ENCODE data around the gene MYH9.
A peak's percentile ranks its signal among the peaks of the same experiment; 100 is the strongest.
"Not testable (repeated sequence)": the region's sequence is repeated elsewhere in the genome, so short reads cannot be mapped to it uniquely, and the experiment has no call there.

MYH9 gene

DNA sequence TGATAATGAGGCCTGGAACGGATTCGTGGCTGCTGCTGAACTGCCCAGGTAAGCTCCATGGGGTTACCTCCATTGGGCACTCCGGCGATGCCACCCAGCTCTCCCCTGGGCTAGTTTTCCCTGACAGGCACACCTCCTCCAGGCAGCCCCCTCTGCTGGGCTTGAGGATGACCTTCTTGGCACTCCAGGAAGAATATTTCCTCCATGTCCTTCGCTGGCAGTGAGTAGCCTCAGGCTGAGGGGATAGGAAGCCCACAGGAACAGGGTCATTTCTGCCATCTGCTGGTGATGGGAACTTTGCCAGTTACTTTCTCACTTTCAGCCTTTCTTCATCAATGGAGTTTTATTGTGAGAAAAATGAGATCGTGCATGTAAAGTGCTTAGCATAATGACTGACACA lies 126.1 kb downstream of the MYH9 start:
- DNase-seq = not testable (repeated sequence)

DNA sequence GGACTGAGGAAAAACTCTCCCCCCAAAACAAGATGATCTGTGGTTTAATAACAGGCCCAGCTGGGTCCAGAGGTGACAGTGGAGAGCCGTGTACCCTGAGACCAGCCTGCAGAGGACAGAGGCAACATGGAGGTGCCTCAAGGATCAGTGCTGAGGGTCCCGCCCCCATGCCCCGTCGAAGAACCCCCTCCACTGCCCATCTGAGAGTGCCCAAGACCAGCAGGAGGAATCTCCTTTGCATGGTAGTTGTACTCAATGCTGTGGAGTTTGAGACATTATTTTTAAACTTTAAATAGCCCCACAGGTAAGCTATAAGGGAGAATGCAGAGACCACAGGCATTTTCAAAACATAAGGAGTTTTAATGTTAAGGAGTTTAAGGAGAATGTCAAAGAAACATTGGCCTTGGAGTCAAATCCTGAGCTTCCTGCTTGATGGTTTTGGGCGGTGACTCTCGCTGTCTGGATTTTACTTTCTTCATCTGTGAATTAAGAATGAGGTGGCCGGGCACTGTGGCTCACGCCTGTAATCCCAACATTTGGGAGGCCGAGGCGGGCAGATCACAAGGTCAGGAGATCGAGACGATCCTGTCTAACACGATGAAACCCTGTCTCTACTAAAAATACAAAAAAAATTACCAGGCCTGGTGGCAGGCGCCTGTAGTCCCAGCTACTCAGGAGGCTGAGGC lies 128.0 kb downstream of the MYH9 start:
- DNase-seq = no peak

DNA sequence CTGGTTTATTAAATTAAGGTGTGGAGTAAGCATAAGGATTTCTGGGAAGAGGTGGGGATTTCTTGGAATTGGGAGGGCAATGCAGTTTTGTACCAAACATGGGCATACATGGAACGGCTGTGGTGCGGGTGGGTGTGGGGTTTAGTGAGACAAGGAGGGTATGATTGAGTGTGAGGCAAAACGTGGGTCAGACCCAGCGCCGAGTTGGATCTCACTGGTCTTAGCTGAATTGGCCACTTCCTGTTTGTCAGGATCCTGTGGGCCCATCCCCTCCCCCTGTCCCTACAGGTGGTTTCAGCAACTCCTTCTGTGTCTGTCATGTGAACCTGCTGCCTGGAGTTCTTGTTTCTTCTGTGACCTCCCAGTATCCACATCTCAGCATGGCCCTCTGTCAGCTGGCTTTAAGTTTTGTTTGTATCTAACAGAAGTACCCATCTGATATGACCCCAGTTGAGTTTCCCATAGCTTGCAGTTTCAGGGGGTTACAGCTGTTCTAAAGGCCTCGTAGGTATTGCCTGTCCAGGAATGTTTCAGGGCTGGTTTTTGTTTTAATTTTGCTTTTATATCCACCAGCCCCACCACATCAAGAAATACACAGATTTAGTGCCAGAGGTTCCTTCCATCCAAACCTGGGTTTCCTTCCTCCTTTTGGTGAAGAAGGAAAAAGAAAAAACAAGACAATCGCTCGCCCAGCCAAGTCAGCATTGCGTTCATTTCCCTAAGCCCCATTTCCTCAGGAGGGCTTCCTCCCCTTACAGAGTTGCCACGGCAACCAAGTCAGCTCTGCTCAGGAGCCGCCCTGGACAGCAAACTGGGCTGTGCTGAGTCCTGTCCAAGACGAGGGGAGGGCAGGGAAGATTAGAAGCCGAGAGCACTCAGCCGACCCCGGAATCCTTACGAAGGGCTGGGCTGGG lies 128.8 kb downstream of the MYH9 start:
- DNase-seq = no peak

DNA sequence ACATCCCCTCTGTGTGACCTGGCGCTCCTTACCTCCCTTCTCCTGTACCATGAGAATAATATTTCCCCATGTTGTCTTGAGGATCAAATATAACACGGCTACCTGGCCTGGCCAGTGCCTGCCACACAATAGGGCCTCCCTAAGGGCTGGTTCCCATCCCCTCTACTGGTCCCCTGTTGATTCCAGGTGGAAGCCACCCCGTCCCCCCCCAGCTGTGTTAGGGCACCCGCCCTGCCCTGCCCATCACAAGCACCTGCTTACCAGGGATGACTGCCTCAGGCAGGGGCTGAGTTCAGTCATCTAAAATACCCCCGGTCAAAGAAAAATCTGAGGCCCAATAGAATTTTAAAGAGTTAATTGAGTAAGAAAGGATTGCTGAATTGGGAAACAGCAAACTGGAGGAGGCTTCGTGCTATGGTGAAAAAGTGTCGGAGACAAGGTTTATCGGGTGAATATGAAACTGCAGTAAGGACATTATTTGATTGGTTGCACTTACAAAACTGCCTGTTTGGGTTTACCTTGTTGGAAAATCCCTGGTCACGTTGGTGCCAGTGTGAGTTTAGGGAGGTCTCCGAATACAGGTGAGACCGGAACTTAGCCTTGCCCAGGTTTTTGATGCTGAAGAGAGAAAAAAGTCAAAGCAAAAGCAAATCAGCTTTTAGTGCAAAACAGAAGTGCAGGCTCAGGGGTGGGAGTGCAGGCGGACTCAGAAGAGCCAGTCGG lies 129.7 kb downstream of the MYH9 start:
- no peak for DNase-seq

DNA sequence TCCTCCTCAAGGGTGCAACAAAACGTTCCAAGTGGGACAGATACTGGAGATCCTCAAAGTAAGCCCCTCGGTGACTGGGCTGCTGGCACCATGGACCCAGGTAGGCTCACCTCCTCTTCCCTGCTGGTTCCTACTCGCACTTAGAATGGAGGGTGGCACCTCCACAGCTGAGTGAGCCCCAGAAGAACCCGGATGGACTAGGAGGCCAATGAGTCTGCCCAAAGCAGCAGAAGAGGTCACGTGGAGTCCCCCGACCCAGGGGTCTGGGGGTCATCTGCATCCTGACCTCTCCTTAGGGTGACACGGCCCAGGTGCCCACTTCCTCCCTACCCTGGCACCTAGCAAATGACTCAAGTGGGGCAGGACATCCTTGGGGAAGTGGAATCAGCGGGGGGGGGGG lies 130.5 kb downstream of the MYH9 start:
- no peak for DNase-seq

DNA sequence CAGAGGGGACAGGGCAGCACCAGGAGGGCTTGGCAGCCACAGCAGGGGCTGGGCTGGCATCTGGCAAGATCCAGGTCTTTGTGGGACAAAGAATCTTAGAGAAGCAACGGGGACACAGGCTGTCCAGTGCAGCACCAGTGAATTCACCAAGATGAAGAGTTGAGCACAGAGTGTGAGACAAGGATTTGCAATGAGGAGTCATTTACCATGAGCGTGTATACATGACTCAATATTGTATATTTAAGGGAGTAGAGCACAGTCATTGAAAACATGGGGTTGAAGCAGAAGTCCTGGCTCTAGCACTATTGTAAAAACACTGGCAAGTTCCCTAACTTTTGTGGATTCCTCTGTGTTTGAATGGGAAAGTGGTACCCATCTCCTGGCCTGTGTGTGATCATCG lies 131.3 kb downstream of the MYH9 start:
- DNase-seq = no peak

DNA sequence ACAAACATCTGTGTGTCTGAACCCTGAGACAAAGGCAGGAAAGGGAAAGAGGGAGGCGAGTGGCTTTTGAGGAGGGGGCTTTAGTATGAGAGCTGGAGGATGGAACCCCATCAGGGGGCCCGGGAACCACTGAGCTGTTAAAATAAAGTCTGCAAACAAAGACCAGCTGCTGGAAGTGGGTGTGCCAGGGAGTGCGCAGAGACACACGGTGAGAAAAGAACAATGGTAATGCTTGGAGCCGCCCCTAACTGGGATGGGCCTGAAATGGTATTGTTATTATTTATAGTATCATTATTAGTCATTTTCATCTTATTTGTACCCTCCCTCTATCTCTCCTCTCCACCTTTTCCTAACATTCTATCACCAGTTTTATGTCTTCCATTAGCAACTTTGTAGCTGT lies 132.2 kb downstream of the MYH9 start:
- not testable (repeated sequence) for DNase-seq

DNA sequence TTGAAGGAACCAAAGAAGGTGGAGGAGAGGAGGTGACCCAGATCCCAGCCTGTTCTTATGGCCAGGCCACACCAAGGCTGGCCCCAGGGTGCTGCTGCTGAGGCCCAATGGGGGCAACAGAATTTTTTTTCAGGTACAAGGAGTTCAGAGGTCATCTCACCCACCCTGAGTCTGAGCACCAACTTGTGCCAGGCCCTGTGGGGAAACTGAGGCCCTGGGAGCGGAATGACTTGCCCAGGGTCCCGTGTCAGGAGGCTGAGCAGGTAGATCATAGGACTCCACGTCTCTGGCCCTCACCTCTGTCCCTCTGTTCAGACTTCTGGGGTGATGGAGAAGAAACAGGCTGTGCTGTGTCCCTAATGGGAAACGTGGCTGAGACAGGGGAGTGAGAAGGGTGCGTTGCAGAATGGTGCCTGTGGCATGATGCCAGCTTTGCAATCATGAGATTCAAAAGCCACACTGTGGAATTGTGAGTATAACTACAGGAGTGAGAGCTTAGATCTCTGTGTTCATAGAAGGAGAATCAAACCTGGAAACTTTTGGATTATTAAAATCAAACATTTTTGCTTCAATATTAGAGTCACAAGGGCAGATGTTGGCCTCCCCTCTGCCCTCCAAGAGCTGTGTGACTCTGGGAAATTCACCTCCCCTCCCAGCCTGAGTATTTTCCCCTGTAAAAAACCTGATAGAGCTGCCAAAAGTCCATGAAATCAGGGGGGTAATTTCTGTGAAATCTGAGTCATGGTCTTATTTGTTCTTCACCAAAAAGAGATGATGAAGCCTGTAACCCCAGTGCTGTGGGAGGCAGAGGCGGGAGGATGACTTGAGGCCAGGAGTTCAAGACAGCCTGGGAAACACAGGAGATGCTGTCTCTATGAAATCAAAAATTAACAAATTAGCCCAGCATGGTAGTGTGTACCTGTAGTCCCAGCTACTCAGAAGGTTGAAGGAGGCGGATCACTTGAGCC lies 134.0 kb downstream of the MYH9 start:
- no peak for DNase-seq

DNA sequence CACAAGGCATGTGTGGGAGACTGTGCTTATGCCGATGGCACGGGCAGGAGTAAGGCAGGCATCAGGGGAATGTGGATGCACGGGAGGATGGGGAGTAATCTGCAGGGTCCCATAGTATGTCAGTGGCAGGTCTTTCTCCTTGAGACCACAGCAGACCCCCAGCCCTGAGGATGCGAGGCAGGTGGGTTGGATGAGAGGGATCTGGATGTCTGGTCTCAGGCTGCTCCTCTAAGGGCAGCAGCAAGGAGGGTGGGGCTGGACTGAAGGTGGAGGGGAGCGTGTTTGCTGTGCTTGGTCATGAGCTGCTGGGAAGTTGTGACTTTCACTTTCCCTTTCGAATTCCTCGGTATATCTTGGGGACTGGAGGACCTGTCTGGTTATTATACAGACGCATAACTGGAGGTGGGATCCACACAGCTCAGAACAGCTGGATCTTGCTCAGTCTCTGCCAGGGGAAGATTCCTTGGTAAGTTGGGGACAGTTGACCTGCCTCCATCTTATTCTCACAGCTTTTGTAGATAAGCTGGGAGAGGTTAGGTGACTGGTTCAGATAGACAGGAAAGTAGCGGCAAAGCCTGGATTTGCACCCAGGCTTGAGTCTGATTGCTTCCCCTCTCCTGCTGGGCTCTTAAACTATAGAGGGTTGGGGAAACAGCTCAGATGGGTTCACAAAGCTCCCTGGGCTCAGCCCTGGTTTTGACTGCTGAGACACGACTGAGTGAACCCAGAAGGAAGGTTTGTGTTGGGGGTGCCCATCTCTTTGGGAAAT lies 134.8 kb downstream of the MYH9 start, which contains the start of gene APOL1:
Gene APOL1 (plus strand): TSS at position 380 of the 769 bp plus-strand sequence. CDS start 1,823 bp downstream, outside the sequence.
- DNase-seq = peak; percentile 7

DNA sequence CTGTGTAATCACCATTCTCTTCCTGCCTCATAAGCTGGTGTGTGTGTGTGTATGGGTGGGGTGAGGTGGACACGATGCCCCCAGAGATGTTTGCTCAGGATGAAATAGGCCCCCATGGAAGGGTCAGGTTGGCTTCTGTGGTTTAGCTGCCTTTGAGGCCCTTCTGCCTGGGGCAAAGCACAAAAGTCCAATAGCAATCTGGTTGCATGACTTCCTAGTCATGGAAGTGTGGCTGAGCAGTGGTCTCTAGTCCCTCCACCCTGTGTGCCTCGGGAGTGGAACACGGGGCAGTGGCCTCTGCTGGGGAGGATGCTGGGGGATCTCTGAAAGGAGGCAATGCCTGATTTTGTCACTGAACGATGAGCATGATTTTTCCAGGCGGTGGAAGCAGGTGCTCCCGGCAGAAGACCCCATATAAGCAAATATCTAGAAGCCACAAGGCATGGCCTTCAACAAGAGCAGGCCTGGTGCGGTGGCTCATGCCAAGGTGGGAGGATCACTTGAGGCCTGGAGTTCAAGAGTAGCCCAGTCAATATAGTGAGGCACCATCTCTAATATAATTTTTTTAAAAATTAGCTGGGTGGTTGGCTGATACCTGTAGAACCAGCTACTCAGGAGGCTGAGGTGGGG lies 135.7 kb downstream of the MYH9 start:
- DNase-seq = not testable (repeated sequence)

DNA sequence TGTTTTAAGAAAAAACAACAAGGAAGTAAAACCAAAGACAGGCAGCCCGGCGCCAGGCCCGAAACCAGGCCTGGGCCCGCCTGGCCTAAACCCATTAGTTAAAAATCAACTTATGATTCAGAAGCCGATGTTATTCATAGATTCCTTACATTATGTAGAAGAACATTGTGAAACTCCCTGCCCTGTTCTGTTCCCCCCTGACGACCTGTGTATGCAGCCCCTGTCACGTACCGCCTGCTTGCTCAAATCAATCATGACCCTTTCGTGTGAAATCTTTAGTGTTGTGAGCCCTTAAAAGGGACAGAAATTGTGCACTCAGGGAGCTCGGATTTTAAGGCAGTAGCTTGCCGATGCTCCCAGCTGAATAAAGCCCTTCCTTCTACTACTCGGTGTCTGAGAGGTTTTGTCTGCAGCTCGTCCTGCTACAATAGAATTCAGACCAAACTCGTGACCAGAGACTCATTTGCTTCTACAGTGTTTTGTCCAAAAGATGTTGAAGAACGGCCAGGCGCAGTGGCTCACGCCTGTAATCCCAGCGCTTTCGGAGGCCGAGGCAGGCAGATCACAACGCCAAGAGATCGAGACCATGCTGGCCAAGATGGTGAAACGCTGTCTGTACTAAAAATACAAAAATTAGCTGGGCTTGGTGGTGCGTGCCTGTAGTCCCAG lies 137.3 kb downstream of the MYH9 start:
- DNase-seq = not testable (repeated sequence)

DNA sequence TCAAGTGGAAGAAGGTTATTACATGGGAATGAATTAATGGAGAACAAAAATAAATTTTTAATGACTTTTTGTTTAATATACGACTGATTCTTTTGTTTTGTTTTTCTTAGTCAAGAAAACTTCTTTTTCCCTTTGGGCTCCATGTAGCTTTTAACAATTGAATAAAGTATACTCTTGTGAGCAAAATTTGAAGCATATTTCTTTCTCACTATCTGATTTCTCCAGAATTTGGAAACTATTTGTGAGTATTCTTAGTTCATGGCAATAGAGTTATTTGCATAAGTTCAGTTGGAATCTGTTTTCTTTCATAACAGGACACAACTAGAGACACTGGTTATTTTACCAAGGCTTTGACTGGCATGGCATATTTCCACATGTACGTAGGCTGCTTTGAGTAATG lies 138.6 kb downstream of the MYH9 start:
- no peak for DNase-seq

DNA sequence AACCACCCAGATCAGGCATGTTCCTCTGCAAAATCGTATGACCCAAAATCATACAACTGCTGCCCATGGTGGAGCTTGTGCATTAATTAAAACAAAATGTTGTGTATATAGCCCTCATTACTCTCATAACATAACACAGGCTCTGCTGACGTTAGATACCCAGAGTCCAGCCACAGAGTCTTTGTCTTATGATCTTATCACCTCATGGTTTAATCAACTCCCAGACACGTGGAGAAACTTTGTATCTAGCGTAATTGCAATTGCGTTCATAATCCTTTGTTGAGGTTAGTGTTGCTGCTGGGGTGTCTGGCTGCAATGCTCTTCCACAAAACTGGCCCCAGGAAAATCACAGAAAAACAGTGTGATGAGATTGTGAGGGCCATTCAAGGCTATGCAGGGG lies 139.8 kb downstream of the MYH9 start:
- no peak for DNase-seq

DNA sequence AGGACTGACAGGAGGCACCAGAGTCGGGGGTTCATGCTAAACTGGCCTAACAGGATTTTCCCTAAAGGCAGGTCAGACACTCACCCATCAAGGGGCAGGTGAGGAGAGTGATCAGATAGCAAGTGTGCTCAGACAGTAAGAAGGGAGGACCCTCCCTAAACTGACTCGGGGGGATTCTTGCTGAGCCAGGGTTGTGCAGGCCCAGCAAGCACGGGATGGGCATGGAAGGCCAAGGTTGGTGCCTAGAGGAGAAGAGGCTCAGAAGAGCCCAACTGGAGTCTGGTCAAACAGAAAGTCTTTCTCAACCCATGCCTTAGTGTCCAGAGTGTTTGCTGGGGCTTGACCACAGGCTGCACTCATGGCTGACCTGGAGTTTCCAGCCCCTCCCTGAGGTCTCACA lies 141.0 kb downstream of the MYH9 start:
- no peak for DNase-seq

DNA sequence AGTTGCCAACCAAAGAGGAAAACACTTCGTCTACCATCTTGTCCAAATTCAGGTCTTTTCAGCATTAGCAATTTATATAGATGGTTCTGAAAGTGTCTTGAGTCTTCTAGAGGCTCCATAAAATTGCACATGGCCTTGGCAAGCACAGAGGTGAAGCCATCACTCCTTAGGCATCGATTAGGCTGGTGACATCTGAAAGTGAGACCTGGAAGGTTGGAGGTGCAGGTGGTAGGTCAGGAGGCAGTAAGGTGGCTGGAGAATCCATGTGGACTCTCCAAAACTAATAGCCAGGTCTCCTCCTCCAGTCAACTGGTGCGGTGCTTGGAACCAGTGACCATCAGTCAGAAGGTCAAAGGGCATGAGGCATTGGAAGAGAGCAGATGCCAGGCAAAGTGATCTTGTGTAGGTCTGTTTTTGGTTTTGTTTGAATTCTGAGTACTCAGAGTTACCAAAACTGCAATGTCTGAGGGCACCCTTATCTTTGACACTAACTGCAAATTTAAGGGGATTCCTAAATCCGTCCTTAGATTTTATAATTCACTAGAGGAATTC lies 141.9 kb downstream of the MYH9 start:
- DNase-seq = no peak

DNA sequence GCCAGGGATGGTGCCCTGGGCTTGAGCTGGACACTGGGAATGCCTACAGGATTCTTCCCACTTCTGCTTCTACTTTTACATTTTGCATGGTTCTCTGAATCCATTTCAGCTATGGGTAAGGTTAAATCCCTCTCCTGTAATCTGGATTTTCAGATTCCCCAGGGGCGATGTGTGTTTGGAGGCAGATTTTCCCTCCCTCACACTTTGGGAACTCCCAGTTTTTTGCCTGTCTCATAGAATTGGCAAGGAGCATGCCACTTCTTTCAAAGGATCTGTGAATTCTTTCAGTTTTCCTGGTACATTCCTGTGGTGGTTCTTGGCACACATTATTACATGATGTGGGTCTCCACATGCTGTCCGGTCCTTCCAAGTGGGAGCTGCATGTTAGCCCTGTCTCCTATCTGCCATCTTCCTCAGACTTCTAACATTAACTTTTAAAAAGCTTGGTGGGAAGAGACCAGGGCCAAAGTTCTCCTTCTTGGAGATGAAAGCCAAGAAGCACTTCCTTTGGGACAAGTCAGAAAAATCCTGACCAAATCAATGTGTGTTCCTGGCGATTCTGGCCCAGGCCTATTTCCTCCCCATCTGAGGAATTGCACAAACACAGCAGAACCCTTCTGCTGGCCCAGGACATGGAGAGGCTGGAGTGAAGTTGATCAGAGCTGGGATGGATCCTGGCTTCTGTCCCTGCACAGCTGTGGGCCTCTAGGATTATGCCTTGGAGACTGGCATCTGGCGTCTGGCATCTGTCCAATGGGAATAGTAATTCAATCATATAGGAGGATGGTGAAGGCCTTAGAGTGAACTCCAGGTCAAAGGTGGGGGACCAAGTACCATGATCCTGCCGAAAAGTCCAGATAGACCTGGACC lies 143.0 kb downstream of the MYH9 start:
- DNase-seq = no peak

DNA sequence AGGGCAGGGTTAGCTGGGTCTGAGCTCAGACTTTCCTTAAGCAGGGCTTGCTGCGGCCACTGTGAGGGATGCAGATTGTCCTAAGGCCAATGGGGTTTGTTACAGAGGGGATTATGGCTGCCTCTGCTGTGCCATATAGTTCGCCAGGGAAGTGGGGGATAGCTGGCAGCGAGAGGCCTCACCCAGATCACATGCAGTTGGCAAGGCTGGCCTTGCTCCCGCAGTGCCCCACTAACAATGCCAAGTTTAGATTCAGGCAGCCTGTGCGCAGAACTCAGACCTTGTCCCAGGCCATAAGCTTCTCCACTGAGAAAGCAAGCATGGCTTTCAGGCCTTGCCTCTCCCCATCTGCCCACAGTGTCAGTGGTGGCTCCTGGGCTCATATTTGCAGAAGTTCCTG lies 143.8 kb downstream of the MYH9 start:
- no peak for DNase-seq

DNA sequence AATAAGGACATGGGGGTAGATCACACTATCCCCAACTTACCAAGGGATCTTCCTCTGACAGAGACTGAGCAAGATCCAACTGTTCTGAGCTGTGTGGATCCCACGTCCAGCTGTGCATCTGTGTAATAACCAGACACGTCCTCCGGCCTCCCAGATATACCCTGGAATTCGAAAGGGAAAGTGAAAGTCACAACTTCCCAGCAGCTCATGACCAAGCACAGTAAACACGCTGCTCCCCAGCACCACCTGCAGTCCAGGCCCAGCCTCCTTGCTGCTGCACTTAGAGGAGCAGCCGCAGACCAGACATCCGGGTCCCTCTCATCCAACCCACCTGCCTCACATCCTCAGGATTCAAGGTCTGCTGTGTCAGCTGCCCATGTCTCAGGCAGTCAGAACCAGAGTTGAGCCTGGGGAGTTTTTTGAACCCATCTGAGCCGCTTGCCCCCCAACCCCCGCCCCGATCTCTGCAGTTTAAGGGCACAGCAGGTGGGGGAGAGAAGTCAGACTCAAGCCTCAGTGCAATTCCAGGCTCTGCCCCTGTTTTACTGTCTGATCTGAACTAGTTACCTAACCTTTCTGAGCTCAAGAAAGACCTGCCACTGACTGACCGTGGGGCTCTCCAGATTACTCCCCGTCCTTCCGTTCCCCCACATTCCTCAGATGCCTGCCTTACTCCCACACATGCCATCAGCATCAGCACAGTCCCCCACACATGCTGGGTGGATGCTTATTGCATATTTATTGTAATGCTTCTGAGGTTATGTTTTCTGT lies 148.2 kb downstream of the MYH9 start, which contains the start of gene APOL2:
Gene APOL2 (minus strand): TSS at position 127 of the 771 bp plus-strand sequence. CDS start 6,365 bp downstream, outside the sequence.
- DNase-seq = peak; percentile 79
